Measurements from ENCODE around the gene COG5. TPM values are rescaled to one million over a fixed set of nuclear protein-coding genes. Genes with fewer than 3 reads are reported as not detected.

Gene COG5
- total RNA-seq, 1 experiment from 2014 or later = 23.6 TPM

- no peak for DNase-seq
- Mint-ChIP-seq H3K27ac (ENCODE audit: unreplicated experiment) (no peak overlapping the region), H3K9me3 (ENCODE audit: low read depth, unreplicated experiment) (peaks cover 2% of the 10 kb centered on the region), H3K4me1 (ENCODE audit: low read depth, unreplicated experiment) (no peaks in the 10 kb centered on the region), H3K4me3 (ENCODE audit: low read depth, unreplicated experiment) (no peak overlapping the region), H3K27me3 (ENCODE audit: unreplicated experiment) (no peaks in the 10 kb centered on the region), H3K36me3 (ENCODE audit: insufficient read depth, unreplicated experiment) (no peaks in the 10 kb centered on the region)
- CTCF ChIA-PET = no interaction called here
- TF ChIP-seq CTCF (IDR thresholded peaks at IDR 0.05; ENCODE audit: unreplicated experiment) = no peak
- intact Hi-C loops (cut with micrococcal nuclease; ENCODE audit: unreplicated experiment) = no loop called here
- BruUV-seq (replicated peaks) = no TSS peak
These were observed 136.3 kb downstream of the COG5 start for GRCh38 chr7:107427462-107427861.

GRCh38 chr7:107414198-107414597 lies 149.5 kb downstream of the COG5 start:
- H3K9me3 Mint-ChIP-seq (ENCODE audit: low read depth, unreplicated experiment) = no peaks in the 10 kb centered on the region
- intact Hi-C loops (cut with micrococcal nuclease; ENCODE audit: unreplicated experiment) = no loop called here
- no peak overlapping the region for H3K4me3 Mint-ChIP-seq (ENCODE audit: low read depth, unreplicated experiment)
- CTCF ChIA-PET = no interaction called here
- no peaks in the 10 kb centered on the region for H3K4me1 Mint-ChIP-seq (ENCODE audit: low read depth, unreplicated experiment)
- DNase-seq = no peak
- BruUV-seq (replicated peaks) = no TSS peak
- no peaks in the 10 kb centered on the region for H3K27me3 Mint-ChIP-seq (ENCODE audit: unreplicated experiment)
- H3K27ac Mint-ChIP-seq (ENCODE audit: unreplicated experiment) = no peak overlapping the region
- TF ChIP-seq CTCF (IDR thresholded peaks at IDR 0.05; ENCODE audit: unreplicated experiment) = no peak
- no peaks in the 10 kb centered on the region for H3K36me3 Mint-ChIP-seq (ENCODE audit: insufficient read depth, unreplicated experiment)

GRCh38 chr7:107408349-107408748 lies 155.4 kb downstream of the COG5 start:
- H3K4me1 Mint-ChIP-seq (ENCODE audit: low read depth, unreplicated experiment) = peaks cover 10% of the 10 kb centered on the region

GRCh38 chr7:107405559-107405958 lies 158.2 kb downstream of the COG5 start:
- CTCF ChIA-PET = no interaction called here
- TF ChIP-seq CTCF (IDR thresholded peaks at IDR 0.05; ENCODE audit: unreplicated experiment) = no peak
- no peak for DNase-seq
- Mint-ChIP-seq H3K27ac (ENCODE audit: unreplicated experiment) (no peak overlapping the region), H3K27me3 (ENCODE audit: unreplicated experiment) (no peaks in the 10 kb centered on the region), H3K4me3 (ENCODE audit: low read depth, unreplicated experiment) (no peak overlapping the region), H3K9me3 (ENCODE audit: low read depth, unreplicated experiment) (no peaks in the 10 kb centered on the region), H3K4me1 (ENCODE audit: low read depth, unreplicated experiment) (peaks cover 10% of the 10 kb centered on the region), H3K36me3 (ENCODE audit: insufficient read depth, unreplicated experiment) (no peaks in the 10 kb centered on the region)
- BruUV-seq (replicated peaks) = no TSS peak
- intact Hi-C loops (cut with micrococcal nuclease; ENCODE audit: unreplicated experiment) = no loop called here

More at GRCh38 chr7:107408349-107408748, 155.4 kb downstream of the COG5 start:
- BruUV-seq (replicated peaks) = no TSS peak
- H3K27me3 Mint-ChIP-seq (ENCODE audit: unreplicated experiment) = no peaks in the 10 kb centered on the region
- intact Hi-C loops (cut with micrococcal nuclease; ENCODE audit: unreplicated experiment) = no loop called here
- H3K4me3 Mint-ChIP-seq (ENCODE audit: low read depth, unreplicated experiment) = no peak overlapping the region
- no peak for DNase-seq
- no peaks in the 10 kb centered on the region for H3K9me3 Mint-ChIP-seq (ENCODE audit: low read depth, unreplicated experiment)
- H3K36me3 Mint-ChIP-seq (ENCODE audit: insufficient read depth, unreplicated experiment) = no peaks in the 10 kb centered on the region
- no peak for TF ChIP-seq CTCF (IDR thresholded peaks at IDR 0.05; ENCODE audit: unreplicated experiment)
- CTCF ChIA-PET = no interaction called here
- no peak overlapping the region for H3K27ac Mint-ChIP-seq (ENCODE audit: unreplicated experiment)

Measured in Calu3 (cell line).